HEK293T (cell line): ENCODE measurements around the gene APOLD1.

Source experiments
- ARNT ChIP-seq: fragments of 450-650 bp; IDR thresholded peaks from 2 replicates; pipeline ENCODE4 v1.6.1; 2017; ENCODE audit warnings: mild to moderate bottlenecking
- FOXA1 ChIP-seq: fragments of 450-650 bp; IDR thresholded peaks from 2 replicates; pipeline ENCODE4 v1.6.1; 2016; ENCODE audit warnings: mild to moderate bottlenecking
- FOXM1 ChIP-seq: fragments of 450-650 bp; IDR thresholded peaks from 2 replicates; pipeline ENCODE4 v1.6.1; 2017; ENCODE audit warnings: mild to moderate bottlenecking, borderline replicate concordance
- HDGF ChIP-seq: fragments of 450-650 bp; IDR thresholded peaks from 2 replicates; pipeline ENCODE4 v1.6.1; 2017; ENCODE audit warnings: antibody characterized with exemption, borderline replicate concordance
- L3MBTL2 ChIP-seq: fragments of 450-650 bp; conservative IDR thresholded peaks from 2 replicates; pipeline ENCODE4 v1.6.1; 2016; ENCODE audit warnings: mild to moderate bottlenecking
- NFRKB ChIP-seq: fragments of 450-650 bp; IDR thresholded peaks from 2 replicates; pipeline ENCODE4 v1.6.1; 2016; ENCODE audit warnings: mild to moderate bottlenecking, moderate library complexity
- PKNOX1 ChIP-seq: fragments of 450-650 bp; IDR thresholded peaks from 2 replicates; pipeline ENCODE4 v1.6.1; 2016
- SP1 ChIP-seq: fragments of 450-650 bp; IDR thresholded peaks from 2 replicates; pipeline ENCODE4 v1.6.1; 2017
- SUZ12 ChIP-seq: fragments of 450-650 bp; IDR thresholded peaks from 2 replicates; pipeline ENCODE4 v1.6.1; 2016; ENCODE audit warnings: mild to moderate bottlenecking
- TARDBP ChIP-seq: fragments of 450-650 bp; IDR thresholded peaks from 2 replicates; pipeline ENCODE4 v1.6.1; 2016
- ZNF384 ChIP-seq: fragments of 450-650 bp; IDR thresholded peaks from 2 replicates; pipeline ENCODE4 v1.6.1; 2016

GRCh38 chr12:12759234-12759915 lies 26.1 kb upstream of the APOLD1 start:
- TF ChIP-seq FOXA1: no peak
- no peak for TF ChIP-seq HDGF
- TF ChIP-seq L3MBTL2: no peak
- TF ChIP-seq NFRKB: no peak
- no peak for TF ChIP-seq SP1
- TF ChIP-seq TARDBP: no peak
- no peak for TF ChIP-seq SUZ12
- TF ChIP-seq PKNOX1: no peak
- no peak for TF ChIP-seq ARNT
- no peak for TF ChIP-seq ZNF384
- TF ChIP-seq FOXM1: no peak
